ENCODE results near the gene BEAN1. TPM values are rescaled to one million over a fixed set of nuclear protein-coding genes. Genes with fewer than 3 reads are reported as not detected.

BEAN1 gene
- total and polyA plus RNA-seq, 7 donors: 0.01 to 0.08 TPM; not detected in 5

- ATAC-seq: no peak
- Histone ChIP-seq H3K4me3 (no peak overlapping the region), H3K27ac (no peak overlapping the region), H3K36me3 (ENCODE audit: insufficient read depth in 1 of 2, low read depth in 1 of 2) (no peaks in the 10 kb centered on the region), H3K4me1 (no peaks in the 10 kb centered on the region), H3K9me3 (peaks cover 6% of the 10 kb centered on the region), H3K27me3 (ENCODE audit: insufficient read depth in 3 of 3, low read length in 2 of 3) (peaks cover 0 to 8% (median 0%) of the 10 kb centered on the region in 3 donors)
- no peak for TF ChIP-seq CTCF (IDR thresholded peaks at IDR 0.05)
- DNase-seq: no peak
- intact Hi-C loops (cut with DNase I): loop anchor here (5.0 to 10.0 kb wide), 5 partner anchors 73 to 463 kb away; partner anchors contain the start of genes CMTM3 (in 1 of the 2) and DYNC1LI2 (in 1 of the 2)
- 79 to 85% (median 83%) methylated on average over 5 of the region's 5 CpGs for WGBS, 3 donors
These were observed 17.9 kb upstream of the BEAN1 start for GRCh38 chr16:66409156-66409555.

DNA sequence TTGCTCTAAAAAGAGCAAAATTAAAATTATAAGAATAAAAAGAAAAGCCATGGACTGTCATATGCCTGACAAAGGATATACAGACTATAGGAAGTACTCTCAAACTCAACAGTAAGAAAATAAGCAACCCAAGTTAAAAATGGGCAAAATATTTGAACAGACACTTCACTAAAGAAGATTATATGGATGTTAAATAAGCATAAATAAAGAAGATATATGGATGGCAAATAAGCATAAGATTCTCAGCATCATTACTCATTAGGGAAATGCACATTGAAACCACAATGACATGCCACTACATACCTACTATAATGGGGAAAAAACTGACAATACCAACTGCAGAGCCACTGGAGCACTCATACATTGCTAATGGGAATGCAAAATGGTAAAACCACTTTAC is 14.9 kb upstream of the BEAN1 start:
- DNase-seq (no peak), ATAC-seq (no peak)
- H3K27me3 ChIP-seq (ENCODE audit: insufficient read depth in 3 of 3, low read length in 2 of 3): peaks cover 0 to 2% (median 0%) of the 10 kb centered on the region in 3 donors
- no peaks in the 10 kb centered on the region for H3K4me1 ChIP-seq
- no peak for TF ChIP-seq CTCF (IDR thresholded peaks at IDR 0.05)
- H3K27ac ChIP-seq: no peak overlapping the region
- peaks cover 6% of the 10 kb centered on the region for H3K9me3 ChIP-seq
- intact Hi-C loops (cut with DNase I): no loop called here
- no peak overlapping the region for H3K4me3 ChIP-seq
- no peaks in the 10 kb centered on the region for H3K36me3 ChIP-seq (ENCODE audit: insufficient read depth in 1 of 2, low read depth in 1 of 2)

GRCh38 chr16:66414891-66415290 is 12.2 kb upstream of the BEAN1 start:
- DNase-seq (no peak), ATAC-seq (no peak)
- Histone ChIP-seq H3K9me3 (peaks cover 6% of the 10 kb centered on the region), H3K27me3 (ENCODE audit: insufficient read depth in 3 of 3, low read length in 2 of 3) (peaks cover 0 to 7% (median 2%) of the 10 kb centered on the region in 3 donors), H3K4me3 (no peak overlapping the region), H3K36me3 (ENCODE audit: insufficient read depth in 1 of 2, low read depth in 1 of 2) (no peaks in the 10 kb centered on the region), H3K27ac (no peak overlapping the region), H3K4me1 (no peaks in the 10 kb centered on the region)
- TF ChIP-seq CTCF (IDR thresholded peaks at IDR 0.05): no peak
- intact Hi-C loops (cut with DNase I): no loop called here
- 50 to 61% (median 59%) methylated on average over 1 of the region's 1 CpG for WGBS, 3 donors

DNA sequence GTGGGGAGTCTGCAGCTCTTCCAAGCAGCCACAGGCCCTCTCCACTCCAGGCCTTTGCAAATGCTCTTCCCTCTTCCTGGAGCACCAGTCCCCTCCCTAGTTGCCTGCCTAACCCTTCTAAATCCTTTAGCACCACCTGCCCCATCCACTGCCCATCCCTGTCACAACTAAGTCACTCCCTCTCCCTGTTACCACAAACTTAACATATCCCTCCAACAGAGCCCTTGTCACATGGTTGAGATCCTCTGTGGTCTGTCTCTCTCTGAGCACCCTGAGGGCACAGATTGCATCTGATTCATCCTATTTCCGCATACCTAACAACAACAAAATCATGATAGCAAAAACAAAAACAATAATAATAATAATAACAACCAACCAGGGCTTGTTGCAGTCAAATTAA is 11.0 kb upstream of the BEAN1 start:
- H3K4me1 ChIP-seq: no peaks in the 10 kb centered on the region
- peaks cover 0 to 12% (median 2%) of the 10 kb centered on the region in 3 donors for H3K27me3 ChIP-seq (ENCODE audit: insufficient read depth in 3 of 3, low read length in 2 of 3)
- no peak overlapping the region for H3K4me3 ChIP-seq
- DNase-seq (no peak), ATAC-seq (no peak)
- no peak for TF ChIP-seq CTCF (IDR thresholded peaks at IDR 0.05)
- H3K36me3 ChIP-seq (ENCODE audit: insufficient read depth in 1 of 2, low read depth in 1 of 2): no peaks in the 10 kb centered on the region
- intact Hi-C loops (cut with DNase I): no loop called here
- peaks cover 6% of the 10 kb centered on the region for H3K9me3 ChIP-seq
- 93 to 100% (median 98%) methylated on average over 1 of the region's 1 CpG for WGBS, 3 donors
- H3K27ac ChIP-seq: no peak overlapping the region
